ENCODE measurements around the gene AGER. TPM values are rescaled to one million over a fixed set of nuclear protein-coding genes. Genes with fewer than 3 reads are reported as not detected.

The AGER gene
- total RNA-seq, 1 experiment from 2014 or later = 14.3 TPM

GRCh38 chr6:32200711-32201475 is 16.8 kb upstream of the AGER start:
- Histone ChIP-seq H3K27ac (ENCODE audit: insufficient read length, low read depth, low read length) (no peak overlapping the region), H4K5ac (ENCODE audit: insufficient read length, low read depth, low read length) (no peak overlapping the region), H3K79me1 (ENCODE audit: insufficient read depth, low read depth, low read length, poor library complexity, severe bottlenecking) (no peaks in the 10 kb centered on the region), H3T11ph (ENCODE audit: low read length) (no peak overlapping the region), H3K23me2 (ENCODE audit: insufficient read length, low read depth, low read length, poor library complexity, severe bottlenecking) (peaks cover 4% of the 10 kb centered on the region), H4K8ac (replicated peaks; ENCODE audit: insufficient read length, low read depth, low read length) (no peak overlapping the region), H2AK5ac (ENCODE audit: insufficient read length, low read length) (no peak overlapping the region), H2BK20ac (ENCODE audit: low read depth, low read length, poor library complexity, severe bottlenecking) (no peak overlapping the region), H2BK12ac (ENCODE audit: insufficient read length, low read depth, low read length) (no peak overlapping the region), H3K79me2 (ENCODE audit: insufficient read depth, low read length) (no peaks in the 10 kb centered on the region), H3K56ac (ENCODE audit: insufficient read length, low read depth, low read length) (no peak overlapping the region), H3K4me2 (ENCODE audit: insufficient read depth, insufficient read length, low read length) (no peak overlapping the region), H3K23ac (ENCODE audit: insufficient read length, low read depth, low read length) (no peak overlapping the region), H2BK120ac (ENCODE audit: low read depth, low read length, poor library complexity, severe bottlenecking) (no peak overlapping the region), H3K4me1 (ENCODE audit: insufficient read depth, low read length) (no peaks in the 10 kb centered on the region; the same call in 1 of the 2 replicates), H3K14ac (ENCODE audit: insufficient read depth, low read length) (no peak overlapping the region), H3K9me3 (ENCODE audit: control insufficient read depth, low read depth, low read length) (no peaks in the 10 kb centered on the region), H3K27me3 (ENCODE audit: insufficient read depth, low read length) (no peaks in the 10 kb centered on the region), H3K18ac (ENCODE audit: insufficient read length, low read depth, low read length) (no peak overlapping the region), H4K20me1 (ENCODE audit: control insufficient read depth, insufficient read depth, insufficient read length) (no peaks in the 10 kb centered on the region), H2BK5ac (ENCODE audit: insufficient read length, low read length) (no peak overlapping the region), H4K91ac (ENCODE audit: insufficient read length, low read depth, low read length) (no peak overlapping the region), H3K4ac (ENCODE audit: low read depth, low read length) (no peak overlapping the region), H2AFZ (ENCODE audit: low read length) (no peak overlapping the region), H2BK15ac (ENCODE audit: low read depth, low read length) (no peak overlapping the region), H3K9ac (ENCODE audit: extremely low read depth, insufficient read length, low read length) (no peak overlapping the region)
- no peak overlapping the region for H3K27ac Mint-ChIP-seq
- H3K4me1 Mint-ChIP-seq = peaks cover 6 to 11% of the 10 kb centered on the region in 2 experiments
- no peaks in the 10 kb centered on the region for H3K9me3 Mint-ChIP-seq
- no CpG with 5 or more reads among the region's 13 CpGs for WGBS (ENCODE audit: extremely low coverage, insufficient read length, low lambda C conversion rate)
- no peak overlapping the region for H3K4me3 Mint-ChIP-seq
- no peak for TF ChIP-seq CTCF (conservative IDR thresholded peaks at IDR 0.05)
- no peaks in the 10 kb centered on the region for H3K36me3 Mint-ChIP-seq (ENCODE audit: insufficient read depth in 1 of 3, low read depth in 3 of 3)
- peaks cover 3% of the 10 kb centered on the region for H3K27me3 Mint-ChIP-seq (ENCODE audit: low read depth)
- no peak for DNase-seq
